SK-MEL-5 (cell line): Measurements from ENCODE around the gene WBP11. TPM values are rescaled to one million over a fixed set of nuclear protein-coding genes. Genes with fewer than 3 reads are reported as not detected.
"Not testable (repeated sequence)": the region's sequence is repeated elsewhere in the genome, so short reads cannot be mapped to it uniquely, and the experiment has no call there.

Experiments used
- DNase-seq: peaks from one replicate; pipeline ENCODE4 v3.0.0-alpha.2; 2016; ENCODE audit warnings: low read depth, low spot score
- in situ Hi-C: cut with HindIII; loops from 2 replicates; pipeline ENCODE4 v1.10.0; 2016; ENCODE audit warnings: low sequenced_read_pairs, high pct_unique_total_duplicates, low pct_unique_long_range_greater_than_20kb
- total RNA-seq: library from RNA; depleted of rRNA; stranded (reverse); fragments of >200 nt; shearing (Covaris generic); gene quantifications from 2 replicates; pipeline ENCODE4 v1.2.3, GENCODE V29; 2014; rRNA removed

WBP11 gene
- total RNA-seq, 1 experiment from 2014 or later: 33.7 TPM

GRCh38 chr12:14765398-14765797 lies 37.9 kb downstream of the WBP11 start:
- in situ Hi-C loops: no loop called here
- no peak for DNase-seq

- in situ Hi-C loops, DNase-seq: not testable (repeated sequence)
These were observed 43.5 kb downstream of the WBP11 start for GRCh38 chr12:14759711-14760280.

GRCh38 chr12:14756334-14757143 lies 46.7 kb downstream of the WBP11 start:
- in situ Hi-C loops: no loop called here
- peak; percentile 43 for DNase-seq

GRCh38 chr12:14751986-14752385 lies 51.3 kb downstream of the WBP11 start:
- no peak for DNase-seq
- in situ Hi-C loops: no loop called here

- DNase-seq: no peak
- in situ Hi-C loops: no loop called here
These were observed 60.2 kb downstream of the WBP11 start for GRCh38 chr12:14743061-14743460.

- in situ Hi-C loops: no loop called here
- DNase-seq: no peak
These were observed 61.3 kb downstream of the WBP11 start for GRCh38 chr12:14741942-14742341.

- no peak for DNase-seq
- in situ Hi-C loops: no loop called here
These were observed 62.1 kb downstream of the WBP11 start for GRCh38 chr12:14741153-14741552.

- DNase-seq, in situ Hi-C loops: not testable (repeated sequence)
These were observed 66.8 kb downstream of the WBP11 start for GRCh38 chr12:14736441-14736840.

Other genes with a start within 250 kb of the WBP11 start
- gene PLBD1, start 235.6 kb downstream of the WBP11 start, total RNA-seq: 0.19 and 0.26 TPM in 2 replicates
- gene GUCY2C, start 106.9 kb downstream of the WBP11 start, total RNA-seq: 0.03 and 0.11 TPM in 2 replicates
- 14.1 and 15.9 TPM in 2 replicates for gene C12orf60, start 192 bp upstream of the WBP11 start, total RNA-seq
- 0.24 TPM in 1 of 2 replicates, not detected in the other for gene SMCO3, start 10.7 kb upstream of the WBP11 start, total RNA-seq
- not detected in 2 replicates for gene ART4, start 40.0 kb upstream of the WBP11 start, total RNA-seq
- gene MGP, start 82.4 kb upstream of the WBP11 start, total RNA-seq: 402 and 415 TPM in 2 replicates
- 0.61 and 0.74 TPM in 2 replicates for gene ERP27, start 135.1 kb upstream of the WBP11 start, total RNA-seq
- 0.63 and 2.6 TPM in 2 replicates for gene ARHGDIB, start 158.1 kb upstream of the WBP11 start, total RNA-seq
- gene PDE6H, start 169.6 kb upstream of the WBP11 start, total RNA-seq: not detected in 2 replicates